HepG2 (cell line): ENCODE measurements around the gene ADAMTS13.

Source experiments
- ATF3 ChIP-seq: sonication (generic); formaldehyde crosslinking; IDR thresholded peaks from 2 replicates; pipeline ENCODE4 v1.4.0; 2020; ENCODE audit warnings: missing genetic modification reagents
- CTCF ChIP-seq: sonication (generic); formaldehyde crosslinking; IDR thresholded peaks from 2 replicates; pipeline ENCODE4 v1.5.0; 2020; ENCODE audit warnings: mild to moderate bottlenecking, missing genetic modification reagents, moderate library complexity
- ETV5 ChIP-seq: IDR thresholded peaks from 2 replicates; pipeline ENCODE4 v1.6.1; 2018; ENCODE audit warnings: missing biosample characterization, missing genetic modification reagents, inconsistent platforms, borderline replicate concordance
- REST ChIP-seq, 2 experiments: IDR thresholded peaks; 2 replicates each; pipeline ENCODE4 v1.6.1; 2011 to 2012; ENCODE audit warnings: low read length in 2 of 2, borderline replicate concordance in 1 of 2, low read depth in 1 of 2, mild to moderate bottlenecking in 1 of 2, moderate library complexity in 1 of 2
- RFX5 ChIP-seq: IDR thresholded peaks from 2 replicates; pipeline ENCODE4 v1.6.1; 2011; ENCODE audit warnings: low read depth, low read length, improper control_type of control experiment
- USF2 ChIP-seq, 2 experiments: sonication (generic) in 1 of 2; formaldehyde crosslinking in 1 of 2; IDR thresholded peaks; 2 replicates each; pipeline versions ENCODE4 v1.5.1 to v1.6.1; 2011 to 2020; ENCODE audit warnings: borderline replicate concordance in 1 of 2, low read depth in 1 of 2, low read length in 1 of 2, mild to moderate bottlenecking in 1 of 2, missing genetic modification reagents in 1 of 2, moderate library complexity in 1 of 2
- ZNF224 ChIP-seq: sonication (generic); formaldehyde crosslinking; IDR thresholded peaks from 2 replicates; pipeline ENCODE4 v1.5.0; 2020; ENCODE audit warnings: mild to moderate bottlenecking, missing genetic modification reagents
- ZNF280D ChIP-seq: sonication (generic); formaldehyde crosslinking; IDR thresholded peaks from 2 replicates; pipeline ENCODE4 v1.5.1; 2020; ENCODE audit warnings: mild to moderate bottlenecking, missing genetic modification reagents

- TF ChIP-seq RFX5: no peak
- no peak for TF ChIP-seq ETV5 (CRISPR knock-in tag)
- TF ChIP-seq ZNF280D (CRISPR knock-in tag): no peak
- TF ChIP-seq CTCF (CRISPR knock-in tag): no peak
- no peak for TF ChIP-seq REST (IDR thresholded peaks at IDR 0.05; ENCODE audit: borderline replicate concordance in 1 of 2, low read depth in 1 of 2, low read length in 2 of 2)
- no peak for TF ChIP-seq USF2 (IDR thresholded peaks at IDR 0.05; ENCODE audit: low read depth, low read length)
- no peak for TF ChIP-seq USF2 (CRISPR knock-in tag; IDR thresholded peaks at IDR 0.05; ENCODE audit: borderline replicate concordance)
- no peak for TF ChIP-seq ATF3 (CRISPR knock-in tag)
- TF ChIP-seq ZNF224 (CRISPR knock-in tag): no peak
These were observed 39.5 kb upstream of the ADAMTS13 start for GRCh38 chr9:133382507-133383141.
